B cell (primary cell): ENCODE measurements around the gene SSPN. TPM values are rescaled to one million over a fixed set of nuclear protein-coding genes. Genes with fewer than 3 reads are reported as not detected.

Experiments used
- ATAC-seq: fragments of 200-7000 bp; cut with Tn5 transposase; one replicate; pipeline ENCODE4 v1.10.0; 2021; ENCODE audit warnings: low read depth, mild to moderate bottlenecking, moderate number of reproducible peaks, moderate library complexity
- CTCF ChIA-PET: fragments of 350-600 bp; sonication (Branson Sonifier 250); formaldehyde crosslinking; loops from one replicate; lab custom pipeline; 2021; ENCODE audit warnings: antibody characterized with exemption, inconsistent platforms; lab: Charles Lee
- POLR2A ChIA-PET: fragments of 350-600 bp; sonication (Branson Sonifier 250); formaldehyde crosslinking; loops from one replicate; lab custom pipeline; 2021; ENCODE audit warnings: antibody characterized with exemption; lab: Charles Lee
- DNase-seq: peaks from one replicate; pipeline ENCODE4 v3.0.0; 2013
- H2AFZ ChIP-seq: 2 replicates; pipeline ENCODE4 v1.6.1; 2012; ENCODE audit warnings: mild to moderate bottlenecking, low read depth, low read length; ENCODE audit not compliant: insufficient read depth, poor library complexity, severe bottlenecking
- H3K27ac ChIP-seq, 2 donors: 1 replicate in 1 of 2; 2 replicates in 1 of 2; pipeline ENCODE4 v1.5.1; 2012 to 2013; ENCODE audit warnings: low read length in 2 of 2, mild to moderate bottlenecking in 2 of 2, moderate library complexity in 1 of 2
- H3K27me3 ChIP-seq, 4 experiments: fragments of 200-600 bp in 1 of 4; sonication (generic) in 1 of 4; replicated peaks in 1 of 4; 1 replicate in 2 of 4; 2 replicates in 2 of 4; pipeline versions ENCODE4 v1.6.1 to v1.7.0; 2013 to 2016; ENCODE audit warnings: low read length in 3 of 4, mild to moderate bottlenecking in 2 of 4, mixed read lengths in 1 of 4, moderate library complexity in 1 of 4; ENCODE audit not compliant: insufficient read depth in 4 of 4, control insufficient read depth in 3 of 4; ENCODE audit errors: control extremely low read depth in 1 of 4
- H3K36me3 ChIP-seq, 2 experiments: replicated peaks in 1 of 2; 1 replicate in 1 of 2; 2 replicates in 1 of 2; pipeline versions ENCODE4 v1.6.1 to v1.7.1; 2013; ENCODE audit warnings: low read length in 1 of 2; ENCODE audit not compliant: insufficient read depth in 2 of 2, control insufficient read depth in 1 of 2; ENCODE audit errors: control extremely low read depth in 1 of 2, extremely low read depth in 1 of 2
- H3K4me1 ChIP-seq, 2 donors: fragments of 200-600 bp in 1 of 2; sonication (generic) in 1 of 2; 1 replicate in 1 of 2; 2 replicates in 1 of 2; pipeline versions ENCODE4 v1.5.1 to v1.6.1; 2013 to 2017; ENCODE audit warnings: low read length in 2 of 2; ENCODE audit not compliant: control insufficient read depth in 2 of 2, insufficient read depth in 2 of 2
- H3K4me2 ChIP-seq: replicated peaks from 2 replicates; pipeline ENCODE3; 2012; ENCODE audit warnings: mild to moderate bottlenecking, low read depth, low read length; ENCODE audit not compliant: poor library complexity, severe bottlenecking
- H3K4me3 ChIP-seq, 5 experiments: fragments of 200-600 bp in 1 of 5; sonication (generic) in 1 of 5; 1 replicate in 3 of 5; 2 replicates in 2 of 5; pipeline versions ENCODE4 v1.5.1 to v1.7.0; 2011 to 2016; ENCODE audit warnings: low read length in 4 of 5, mild to moderate bottlenecking in 4 of 5, low read depth in 2 of 5, control low read depth in 1 of 5, moderate library complexity in 1 of 5; ENCODE audit not compliant: insufficient read depth in 1 of 5; ENCODE audit errors: control extremely low read depth in 1 of 5, extremely low read depth in 1 of 5
- H3K79me2 ChIP-seq: fragments of 200-600 bp; sonication (generic); one replicate; pipeline ENCODE4 v1.6.0; 2016; ENCODE audit warnings: low read length; ENCODE audit not compliant: control insufficient read depth, insufficient read depth
- H3K9ac ChIP-seq: fragments of 200-600 bp; sonication (generic); 2 replicates; pipeline ENCODE4 v1.6.1; 2017; ENCODE audit warnings: mild to moderate bottlenecking, low read length, moderate library complexity
- H3K9me3 ChIP-seq, 3 donors: one replicate each; pipeline versions ENCODE4 v1.6.1 to v1.7.1; 2013; ENCODE audit warnings: low read length in 2 of 3; ENCODE audit not compliant: control insufficient read depth in 2 of 3, insufficient read depth in 1 of 3; ENCODE audit errors: control extremely low read depth in 1 of 3
- H4K20me1 ChIP-seq: 2 replicates; pipeline ENCODE4 v1.6.0; 2012; ENCODE audit warnings: mild to moderate bottlenecking, low read length; ENCODE audit not compliant: insufficient read depth, control insufficient read depth, poor library complexity, severe bottlenecking
- H3K27ac Mint-ChIP-seq: one replicate; pipeline ENCODE4 v1.8.0; 2021; ENCODE audit warnings: mixed read lengths
- H3K27me3 Mint-ChIP-seq: one replicate; pipeline ENCODE4 v1.8.0; 2021; ENCODE audit warnings: mixed read lengths
- H3K4me1 Mint-ChIP-seq: one replicate; pipeline ENCODE4 v1.8.0; 2021; ENCODE audit warnings: mixed read lengths
- H3K4me3 Mint-ChIP-seq: one replicate; pipeline ENCODE4 v1.8.0; 2021; ENCODE audit warnings: mixed read lengths
- H3K9me3 Mint-ChIP-seq: one replicate; pipeline ENCODE4 v1.8.0; 2022; ENCODE audit warnings: mixed read lengths; ENCODE audit not compliant: insufficient read depth
- CTCF ChIP-seq: fragments of 200-600 bp; IDR thresholded peaks from one replicate; pipeline ENCODE4 v1.8.0; 2022; ENCODE audit warnings: antibody characterized with exemption, mild to moderate bottlenecking
- EZH2 ChIP-seq: IDR thresholded peaks from 2 replicates; pipeline ENCODE4 v1.6.1; 2012; ENCODE audit warnings: borderline replicate concordance, low read depth, mild to moderate bottlenecking, moderate library complexity, low read length; ENCODE audit not compliant: insufficient read depth, poor library complexity, severe bottlenecking
- WGBS: methylation state at CpG from one replicate; pipeline ENCODE4 v1.1.5; 2013; ENCODE audit warnings: missing lambda C conversion rate; ENCODE audit not compliant: insufficient coverage; 5-methylcytosine and 5-hydroxymethylcytosine counted together
- intact Hi-C: fragments of 100-400 bp; cut with micrococcal nuclease; formaldehyde crosslinking; loops from one replicate; pipeline ENCODE4 v1.10.0; 2022
- polyA plus RNA-seq: library from polyadenylated mRNA; depleted of rRNA; stranded (reverse); fragments of >200 nt; gene quantifications from 2 replicates; pipeline ENCODE4 v1.2.3, GENCODE V29; 2012
- total RNA-seq, 2 donors: library from RNA; stranded (reverse); fragments of 120-200 nt in 1 of 2; gene quantifications; 1 replicate in 1 of 2; 2 replicates in 1 of 2; pipeline versions ENCODE4 v1.2.3 to v1.2.4, GENCODE V29; 2013 to 2022

Gene SSPN
- total and polyA plus RNA-seq, 2 donors (not counting 1 experiment from before 2014, with no cell fraction given) = 18.3 to 19.6 TPM

- no peak overlapping the region for H3K4me3 Mint-ChIP-seq
- peaks cover 16% of the 10 kb centered on the region for H3K4me1 Mint-ChIP-seq
- Histone ChIP-seq H3K4me3 (no peak overlapping the region), H3K9ac (no peak overlapping the region), H3K4me1 (peaks cover 9 to 13% of the 10 kb centered on the region in 2 donors), H3K36me3 (no peaks in the 10 kb centered on the region), H3K9me3 (peaks cover 0 to 10% (median 0%) of the 10 kb centered on the region in 3 donors), H3K27me3 (no peaks in the 10 kb centered on the region), H4K20me1 (no peaks in the 10 kb centered on the region), H3K4me2 (no peak overlapping the region), H3K27ac (no peak overlapping the region), H2AFZ (no peak overlapping the region), H3K79me2 (no peaks in the 10 kb centered on the region)
- intact Hi-C loops = no loop called here
- TF ChIP-seq CTCF (no peak), EZH2 (no peak)
- H3K27ac Mint-ChIP-seq = no peak overlapping the region
- POLR2A ChIA-PET = no interaction called here
- H3K27me3 Mint-ChIP-seq = no peaks in the 10 kb centered on the region
- no peak for DNase-seq
- no peak for ATAC-seq
- H3K9me3 Mint-ChIP-seq = no peaks in the 10 kb centered on the region
- CTCF ChIA-PET = no interaction called here
- 100% methylated on average over 4 of the region's 4 CpGs for WGBS
Observed at GRCh38 chr12:26281320-26281719, 85.9 kb downstream of the SSPN start.

DNA sequence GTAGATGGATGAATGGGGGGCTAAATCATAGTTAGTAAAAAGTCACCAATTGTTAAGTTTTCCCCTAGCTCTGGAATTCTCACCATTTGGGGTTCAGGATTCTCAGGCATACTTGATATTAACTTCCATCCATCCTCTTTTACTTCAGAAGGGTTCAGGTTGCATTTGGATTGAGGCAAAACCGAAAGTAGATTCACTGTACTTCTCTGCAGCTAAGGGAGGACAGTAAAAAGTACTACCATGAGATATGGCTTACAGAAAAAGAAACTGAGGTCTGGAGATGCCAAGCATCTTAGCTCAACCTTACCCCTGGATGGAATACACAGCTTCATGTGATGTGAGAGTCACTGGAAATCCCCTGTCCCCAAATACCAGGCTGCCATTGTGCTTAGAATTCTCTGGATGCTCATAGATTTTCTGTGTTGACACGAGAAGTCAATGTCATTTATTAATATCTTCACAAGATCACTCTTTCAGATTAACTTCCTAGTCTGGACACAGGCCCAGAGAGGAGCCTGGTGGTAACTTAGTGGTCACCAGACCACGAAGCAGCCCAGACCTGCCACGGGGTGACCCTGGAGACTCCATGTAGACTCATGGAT is 87.1 kb downstream of the SSPN start:
- Mint-ChIP-seq H3K27ac (no peak overlapping the region), H3K4me1 (peaks cover 16% of the 10 kb centered on the region), H3K4me3 (no peak overlapping the region), H3K27me3 (no peaks in the 10 kb centered on the region), H3K9me3 (no peaks in the 10 kb centered on the region)
- WGBS = 83% methylated on average over 3 of the region's 4 CpGs
- no peak overlapping the region for H3K9ac ChIP-seq
- no peak overlapping the region for H3K4me2 ChIP-seq
- H3K27ac ChIP-seq = no peak overlapping the region
- H3K27me3 ChIP-seq = no peaks in the 10 kb centered on the region
- H2AFZ ChIP-seq = no peak overlapping the region
- POLR2A ChIA-PET = no interaction called here
- intact Hi-C loops = no loop called here
- peaks cover 9 to 13% of the 10 kb centered on the region in 2 donors for H3K4me1 ChIP-seq
- H3K9me3 ChIP-seq = peaks cover 0 to 10% (median 0%) of the 10 kb centered on the region in 3 donors
- TF ChIP-seq EZH2 (no peak), CTCF (no peak)
- CTCF ChIA-PET = no interaction called here
- H3K79me2 ChIP-seq = no peaks in the 10 kb centered on the region
- H3K4me3 ChIP-seq = no peak overlapping the region
- no peaks in the 10 kb centered on the region for H3K36me3 ChIP-seq
- no peak for DNase-seq
- no peak for ATAC-seq
- no peaks in the 10 kb centered on the region for H4K20me1 ChIP-seq
